ENCODE results near the gene LRFN4. TPM values are rescaled to one million over a fixed set of nuclear protein-coding genes. Genes with fewer than 3 reads are reported as not detected.

Gene LRFN4
- total RNA-seq, 6 donors from 2014 or later: 11.4 to 29.0 (median 21.8) TPM

- peak overlapping the region in 3 of 4 donors; percentile 81 to 94 (median 81) for H3K4me3 ChIP-seq
- TF ChIP-seq EP300 (IDR thresholded peaks at IDR 0.05) (no peak), POLR2A (IDR thresholded peaks at IDR 0.05) (no peak), POLR2AphosphoS5 (IDR thresholded peaks at IDR 0.05) (no peak), CTCF (IDR thresholded peaks at IDR 0.05) (no peak)
- DNase-seq: peak in 1 of 2 donors; percentile 82
- H3K36me3 ChIP-seq: peaks cover 0 to 3% (median 0%) of the 10 kb centered on the region in 4 donors
- H3K27me3 ChIP-seq: no peaks in the 10 kb centered on the region
- ATAC-seq (ENCODE audit: low FRiP score in 2 of 2): no peak
- 74 to 85% methylated on average over 4 to 15 of the region's 47 CpGs for WGBS, 2 donors
- H3K4me1 ChIP-seq: peaks cover 7 to 19% (median 11%) of the 10 kb centered on the region in 4 donors
- H3K27ac ChIP-seq: peak overlapping the region in 3 of 4 donors; percentile 15 to 88 (median 53)
- no peaks in the 10 kb centered on the region for H3K9me3 ChIP-seq
Observed at GRCh38 chr11:66857234-66857926, 516 bp downstream of the LRFN4 start.

- Histone ChIP-seq H3K4me3 (no peak overlapping the region), H3K4me1 (peaks cover 7 to 19% (median 11%) of the 10 kb centered on the region in 4 donors), H3K9me3 (no peaks in the 10 kb centered on the region), H3K36me3 (peaks cover 0 to 3% (median 0%) of the 10 kb centered on the region in 4 donors), H3K27ac (no peak overlapping the region), H3K27me3 (no peaks in the 10 kb centered on the region)
- 94 to 96% methylated on average over 16 of the region's 19 CpGs for WGBS, 2 donors
- DNase-seq (peak in 1 of 2 donors; percentile 87), ATAC-seq (ENCODE audit: low FRiP score in 2 of 2) (no peak)
- TF ChIP-seq CTCF (IDR thresholded peaks at IDR 0.05) (no peak), EP300 (IDR thresholded peaks at IDR 0.05) (no peak), POLR2AphosphoS5 (IDR thresholded peaks at IDR 0.05) (no peak), POLR2A (IDR thresholded peaks at IDR 0.05) (no peak)
Observed at GRCh38 chr11:66857927-66858185, 992 bp downstream of the LRFN4 start.

GRCh38 chr11:66858186-66858938, 1.5 kb downstream of the LRFN4 start:
- Histone ChIP-seq H3K4me3 (no peak overlapping the region), H3K27me3 (no peaks in the 10 kb centered on the region)
- 97 to 99% methylated on average over 28 to 46 of the region's 62 CpGs for WGBS, 2 donors

GRCh38 chr11:66858939-66859685, 2.2 kb downstream of the LRFN4 start:
- WGBS, 2 donors: 89 to 95% methylated on average over 23 of the region's 29 CpGs
- ATAC-seq (ENCODE audit: low FRiP score in 2 of 2): no peak
- no peak for TF ChIP-seq CTCF (IDR thresholded peaks at IDR 0.05)
- TF ChIP-seq EP300 (IDR thresholded peaks at IDR 0.05): no peak
- no peak for TF ChIP-seq POLR2A (IDR thresholded peaks at IDR 0.05)

More at GRCh38 chr11:66858186-66858938, 1.5 kb downstream of the LRFN4 start:
- DNase-seq (peak in 1 of 2 donors; percentile 86), ATAC-seq (ENCODE audit: low FRiP score in 2 of 2) (no peak)
- TF ChIP-seq POLR2AphosphoS5 (IDR thresholded peaks at IDR 0.05) (no peak), EP300 (IDR thresholded peaks at IDR 0.05) (no peak), POLR2A (IDR thresholded peaks at IDR 0.05) (no peak), CTCF (IDR thresholded peaks at IDR 0.05) (no peak)
- peaks cover 7 to 19% (median 11%) of the 10 kb centered on the region in 4 donors for H3K4me1 ChIP-seq
- no peaks in the 10 kb centered on the region for H3K9me3 ChIP-seq
- H3K27ac ChIP-seq: no peak overlapping the region
- H3K36me3 ChIP-seq: peaks cover 0 to 3% (median 0%) of the 10 kb centered on the region in 4 donors

More at GRCh38 chr11:66858939-66859685, 2.2 kb downstream of the LRFN4 start:
- peaks cover 0 to 3% (median 0%) of the 10 kb centered on the region in 4 donors for H3K36me3 ChIP-seq
- DNase-seq: no peak
- no peaks in the 10 kb centered on the region for H3K27me3 ChIP-seq
- no peaks in the 10 kb centered on the region for H3K9me3 ChIP-seq
- no peak overlapping the region for H3K27ac ChIP-seq
- no peak overlapping the region for H3K4me3 ChIP-seq
- peaks cover 7 to 19% (median 11%) of the 10 kb centered on the region in 4 donors for H3K4me1 ChIP-seq

Data from upper lobe of left lung (tissue), 6 donors.